Measurements from ENCODE around the gene FXYD3. TPM values are rescaled to one million over a fixed set of nuclear protein-coding genes. Genes with fewer than 3 reads are reported as not detected.

FXYD3 gene
- total RNA-seq, 1 donor from 2014 or later: not detected

DNA sequence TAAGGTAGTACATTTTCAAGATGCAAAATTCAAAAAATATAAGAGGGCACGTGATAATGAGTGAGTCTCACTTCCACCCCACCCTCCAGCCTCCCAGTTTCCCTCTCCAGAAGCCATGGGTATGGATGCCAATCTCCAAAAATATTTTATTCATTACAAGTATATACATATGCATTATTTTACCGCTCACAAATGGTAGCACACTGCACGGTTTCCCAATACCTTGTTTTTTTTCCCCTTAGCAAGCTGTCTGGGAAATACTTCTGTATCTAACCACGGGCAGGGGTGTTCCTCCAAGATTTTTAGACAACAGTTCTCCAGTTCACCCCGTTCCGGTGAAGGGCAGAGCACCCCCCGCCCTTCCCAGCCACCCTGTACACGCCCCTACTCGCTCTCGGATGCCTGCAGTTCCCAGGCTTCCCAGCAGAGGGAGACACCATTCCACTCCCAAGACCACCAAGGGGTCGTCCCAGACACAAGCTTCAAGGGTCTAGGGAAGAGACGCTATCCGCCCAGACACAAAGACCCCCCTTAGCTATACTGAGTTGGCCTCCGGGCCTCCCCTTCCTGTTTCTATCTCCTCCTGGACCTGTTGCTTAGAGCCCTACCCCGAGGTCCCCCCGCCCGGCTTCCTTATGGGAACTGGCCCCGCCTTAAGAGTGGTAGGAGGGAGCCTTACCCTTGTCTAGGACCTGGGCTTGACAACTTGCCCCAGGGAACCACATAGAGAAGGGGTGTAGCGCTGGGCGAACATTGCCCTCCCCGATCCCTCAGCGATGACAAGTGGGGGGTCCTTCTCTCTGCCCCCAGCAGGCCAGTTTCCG is 1.1 kb upstream of the FXYD3 start:
- no peaks in the 10 kb centered on the region for H3K9me3 ChIP-seq (ENCODE audit: control insufficient read depth in 3 of 3, low read length in 3 of 3)
- peak overlapping the region; percentile 47 to 76 (median 55) for H3K4me3 ChIP-seq (ENCODE audit: low read length in 3 of 3)
- H3K27me3 ChIP-seq (ENCODE audit: control insufficient read depth in 3 of 3, insufficient read depth in 3 of 3, low read length in 3 of 3): no peaks in the 10 kb centered on the region
- peaks cover 6 to 25% (median 15%) of the 10 kb centered on the region in 3 donors for H3K4me1 ChIP-seq (ENCODE audit: control insufficient read depth in 3 of 3, insufficient read depth in 3 of 3, low read length in 3 of 3)
- H3K9ac ChIP-seq (ENCODE audit: low read depth in 1 of 3, low read length in 3 of 3): peak overlapping the region; percentile 43 to 76 (median 60)
- peak overlapping the region; percentile 28 for H3K27ac ChIP-seq (ENCODE audit: low read depth, low read length)
- no peaks in the 10 kb centered on the region for H3K36me3 ChIP-seq (ENCODE audit: control insufficient read depth in 3 of 3, insufficient read depth in 3 of 3, low read length in 3 of 3)

DNA sequence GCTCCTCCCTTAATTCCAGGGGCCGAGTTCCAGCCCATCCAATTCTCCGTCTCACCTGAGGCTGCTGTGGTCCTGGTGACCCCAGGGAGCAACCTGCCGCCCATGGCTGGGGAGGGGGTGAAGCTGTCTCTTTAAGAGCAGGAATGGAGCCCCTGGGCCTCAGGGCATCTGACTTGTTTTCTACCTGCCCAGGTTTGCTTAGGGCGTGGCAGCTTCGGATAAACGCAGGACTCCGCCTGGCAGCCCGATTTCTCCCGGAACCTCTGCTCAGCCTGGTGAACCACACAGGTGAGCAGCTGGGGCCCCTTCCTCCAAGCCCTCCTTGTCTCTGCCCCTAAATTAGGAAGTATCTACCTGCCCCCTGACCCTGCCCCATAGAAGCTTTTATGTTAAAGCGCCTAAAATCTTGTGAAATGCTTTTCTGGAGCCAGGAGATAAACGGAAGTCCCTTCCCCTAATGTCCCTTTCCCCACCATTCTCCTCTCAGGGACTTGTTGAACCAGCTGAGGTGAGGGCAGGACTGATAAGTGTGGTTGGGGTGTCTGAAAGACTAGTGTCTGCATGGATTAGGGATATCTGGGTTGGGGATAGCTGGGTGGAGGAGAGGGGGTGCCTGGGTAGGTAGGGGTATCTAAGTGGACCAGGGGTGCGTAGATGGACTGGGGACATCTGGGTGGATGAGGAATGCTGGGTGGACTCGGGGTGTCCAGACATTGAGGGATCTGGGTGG is 614 bp downstream of the FXYD3 start:
- H3K36me3 ChIP-seq (ENCODE audit: control insufficient read depth in 3 of 3, insufficient read depth in 3 of 3, low read length in 3 of 3): no peaks in the 10 kb centered on the region
- no peak overlapping the region for H3K27ac ChIP-seq (ENCODE audit: low read depth, low read length)
- no peaks in the 10 kb centered on the region for H3K27me3 ChIP-seq (ENCODE audit: control insufficient read depth in 3 of 3, insufficient read depth in 3 of 3, low read length in 3 of 3)
- peaks cover 11 to 21% (median 16%) of the 10 kb centered on the region in 3 donors for H3K4me1 ChIP-seq (ENCODE audit: control insufficient read depth in 3 of 3, insufficient read depth in 3 of 3, low read length in 3 of 3)
- no peaks in the 10 kb centered on the region for H3K9me3 ChIP-seq (ENCODE audit: control insufficient read depth in 3 of 3, low read length in 3 of 3)
- H3K9ac ChIP-seq (ENCODE audit: low read depth in 1 of 3, low read length in 3 of 3): no peak overlapping the region
- H3K4me3 ChIP-seq (ENCODE audit: low read length in 3 of 3): no peak overlapping the region

DNA sequence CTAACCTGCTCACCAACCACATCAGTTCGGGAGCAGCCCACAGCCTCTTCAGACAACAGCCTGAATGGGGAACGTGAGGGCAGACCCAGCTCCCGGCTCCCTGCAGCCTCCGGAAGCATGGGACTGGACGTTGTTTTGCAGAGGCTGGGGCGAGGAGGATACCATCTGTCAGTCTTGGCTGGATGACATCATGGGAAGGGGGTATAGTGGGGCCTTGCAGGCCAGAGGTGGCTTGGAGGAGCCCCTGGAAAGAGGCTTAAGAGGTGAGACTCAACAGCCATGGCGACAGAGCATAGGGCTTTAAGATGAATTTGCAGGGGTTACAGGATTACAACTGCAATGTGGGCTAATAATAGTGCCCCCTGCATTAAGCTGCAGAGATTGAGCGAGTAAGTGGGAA is 1.5 kb downstream of the FXYD3 start:
- Histone ChIP-seq H3K9me3 (ENCODE audit: control insufficient read depth in 3 of 3, low read length in 3 of 3) (no peaks in the 10 kb centered on the region), H3K36me3 (ENCODE audit: control insufficient read depth in 3 of 3, insufficient read depth in 3 of 3, low read length in 3 of 3) (no peaks in the 10 kb centered on the region), H3K4me1 (ENCODE audit: control insufficient read depth in 3 of 3, insufficient read depth in 3 of 3, low read length in 3 of 3) (peaks cover 13 to 27% (median 16%) of the 10 kb centered on the region in 3 donors), H3K9ac (ENCODE audit: low read depth in 1 of 3, low read length in 3 of 3) (no peak overlapping the region), H3K27me3 (ENCODE audit: control insufficient read depth in 3 of 3, insufficient read depth in 3 of 3, low read length in 3 of 3) (no peaks in the 10 kb centered on the region), H3K4me3 (ENCODE audit: low read length in 3 of 3) (no peak overlapping the region), H3K27ac (ENCODE audit: low read depth, low read length) (no peak overlapping the region)

DNA sequence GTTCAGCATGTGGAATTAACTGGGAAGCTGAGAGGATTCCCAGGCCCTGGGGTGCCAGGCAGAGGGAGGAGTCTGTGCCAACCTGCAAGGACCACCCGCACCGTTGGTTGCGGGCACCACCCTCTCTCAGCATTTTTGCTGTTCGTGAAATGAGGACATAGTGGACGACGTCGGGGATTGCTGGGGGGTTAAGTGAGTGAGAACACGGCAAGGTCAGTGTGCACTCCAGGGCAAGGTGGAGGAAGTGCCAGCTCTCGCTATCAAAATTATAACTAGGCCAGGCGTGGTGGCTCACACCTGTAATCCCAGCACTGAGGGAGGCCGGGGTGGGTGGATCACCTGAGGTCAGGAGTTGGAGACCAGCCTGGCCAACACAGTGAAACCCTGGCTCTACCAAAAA is 2.2 kb downstream of the FXYD3 start:
- no peak overlapping the region for H3K27ac ChIP-seq (ENCODE audit: low read depth, low read length)
- H3K4me3 ChIP-seq (ENCODE audit: low read length in 3 of 3): no peak overlapping the region
- peaks cover 14 to 31% (median 19%) of the 10 kb centered on the region in 3 donors for H3K4me1 ChIP-seq (ENCODE audit: control insufficient read depth in 3 of 3, insufficient read depth in 3 of 3, low read length in 3 of 3)
- H3K36me3 ChIP-seq (ENCODE audit: control insufficient read depth in 3 of 3, insufficient read depth in 3 of 3, low read length in 3 of 3): no peaks in the 10 kb centered on the region
- H3K9ac ChIP-seq (ENCODE audit: low read depth in 1 of 3, low read length in 3 of 3): no peak overlapping the region
- no peaks in the 10 kb centered on the region for H3K9me3 ChIP-seq (ENCODE audit: control insufficient read depth in 3 of 3, low read length in 3 of 3)
- H3K27me3 ChIP-seq (ENCODE audit: control insufficient read depth in 3 of 3, insufficient read depth in 3 of 3, low read length in 3 of 3): no peaks in the 10 kb centered on the region

DNA sequence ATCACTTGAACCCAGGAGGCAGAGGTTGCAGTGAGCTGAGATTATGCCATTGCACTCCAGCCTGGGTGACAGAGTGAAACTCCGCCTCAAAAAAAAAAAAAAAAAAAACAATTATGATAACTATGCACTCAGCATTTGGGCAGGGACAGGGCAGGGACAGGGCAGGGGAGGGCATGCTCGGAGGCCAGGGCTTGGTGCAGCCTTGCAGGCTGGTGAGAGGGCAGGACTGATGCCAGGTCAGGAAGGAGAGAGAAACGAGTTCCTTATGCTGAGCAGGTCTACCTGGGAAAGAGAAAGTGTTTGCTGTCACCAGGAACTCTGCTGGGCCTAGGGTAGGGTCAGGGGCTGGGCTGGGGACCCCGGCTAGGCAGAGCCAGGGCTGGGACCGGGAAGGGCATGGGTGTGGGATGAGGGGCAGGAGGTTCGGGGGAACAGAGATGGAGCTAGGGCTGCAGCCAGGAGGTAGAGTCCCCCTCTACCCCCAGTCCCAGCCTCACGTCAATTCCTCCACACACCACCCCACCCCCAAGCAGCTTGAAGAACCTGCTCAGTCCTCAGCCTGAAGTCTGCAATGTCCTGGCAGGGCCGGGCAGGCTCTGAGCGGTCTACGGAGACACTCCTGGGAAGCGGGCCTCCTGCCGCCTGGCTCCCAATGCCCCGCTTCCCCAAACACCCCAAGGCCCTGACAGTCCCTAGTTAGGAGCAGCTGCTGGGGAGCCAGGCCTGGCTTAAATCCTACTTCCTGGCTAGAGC is 2.8 kb downstream of the FXYD3 start:
- H3K4me1 ChIP-seq (ENCODE audit: control insufficient read depth in 3 of 3, insufficient read depth in 3 of 3, low read length in 3 of 3): peaks cover 20 to 38% (median 25%) of the 10 kb centered on the region in 3 donors
- H3K9me3 ChIP-seq (ENCODE audit: control insufficient read depth in 3 of 3, low read length in 3 of 3): no peaks in the 10 kb centered on the region
- H3K27ac ChIP-seq (ENCODE audit: low read depth, low read length): no peak overlapping the region
- H3K9ac ChIP-seq (ENCODE audit: low read depth in 1 of 3, low read length in 3 of 3): no peak overlapping the region
- no peaks in the 10 kb centered on the region for H3K36me3 ChIP-seq (ENCODE audit: control insufficient read depth in 3 of 3, insufficient read depth in 3 of 3, low read length in 3 of 3)
- no peaks in the 10 kb centered on the region for H3K27me3 ChIP-seq (ENCODE audit: control insufficient read depth in 3 of 3, insufficient read depth in 3 of 3, low read length in 3 of 3)
- H3K4me3 ChIP-seq (ENCODE audit: low read length in 3 of 3): no peak overlapping the region

DNA sequence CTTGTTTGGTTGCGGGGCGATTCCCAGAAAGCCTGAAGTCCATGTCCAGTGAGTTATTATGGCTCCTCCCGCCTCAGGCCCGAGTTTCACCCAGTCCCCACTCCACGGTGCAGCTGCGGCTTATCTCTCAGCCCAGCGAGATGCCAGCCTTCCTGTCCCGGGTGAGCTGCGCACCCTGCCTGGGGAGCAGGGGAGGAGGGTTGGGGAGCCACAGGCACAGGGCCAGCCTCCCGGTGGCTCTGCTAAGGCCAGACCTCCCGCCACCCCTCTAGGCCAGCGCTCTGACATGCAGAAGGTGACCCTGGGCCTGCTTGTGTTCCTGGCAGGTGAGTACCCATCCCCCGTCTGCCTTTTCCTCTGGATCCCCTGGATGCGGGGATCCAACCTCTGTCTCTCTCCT is 3.5 kb downstream of the FXYD3 start:
- Histone ChIP-seq H3K36me3 (ENCODE audit: control insufficient read depth in 3 of 3, insufficient read depth in 3 of 3, low read length in 3 of 3) (no peaks in the 10 kb centered on the region), H3K9me3 (ENCODE audit: control insufficient read depth in 3 of 3, low read length in 3 of 3) (no peaks in the 10 kb centered on the region), H3K4me3 (ENCODE audit: low read length in 3 of 3) (no peak overlapping the region), H3K4me1 (ENCODE audit: control insufficient read depth in 3 of 3, insufficient read depth in 3 of 3, low read length in 3 of 3) (peaks cover 25 to 44% (median 32%) of the 10 kb centered on the region in 3 donors), H3K27me3 (ENCODE audit: control insufficient read depth in 3 of 3, insufficient read depth in 3 of 3, low read length in 3 of 3) (no peaks in the 10 kb centered on the region), H3K9ac (ENCODE audit: low read depth in 1 of 3, low read length in 3 of 3) (no peak overlapping the region), H3K27ac (ENCODE audit: low read depth, low read length) (no peak overlapping the region)

DNA sequence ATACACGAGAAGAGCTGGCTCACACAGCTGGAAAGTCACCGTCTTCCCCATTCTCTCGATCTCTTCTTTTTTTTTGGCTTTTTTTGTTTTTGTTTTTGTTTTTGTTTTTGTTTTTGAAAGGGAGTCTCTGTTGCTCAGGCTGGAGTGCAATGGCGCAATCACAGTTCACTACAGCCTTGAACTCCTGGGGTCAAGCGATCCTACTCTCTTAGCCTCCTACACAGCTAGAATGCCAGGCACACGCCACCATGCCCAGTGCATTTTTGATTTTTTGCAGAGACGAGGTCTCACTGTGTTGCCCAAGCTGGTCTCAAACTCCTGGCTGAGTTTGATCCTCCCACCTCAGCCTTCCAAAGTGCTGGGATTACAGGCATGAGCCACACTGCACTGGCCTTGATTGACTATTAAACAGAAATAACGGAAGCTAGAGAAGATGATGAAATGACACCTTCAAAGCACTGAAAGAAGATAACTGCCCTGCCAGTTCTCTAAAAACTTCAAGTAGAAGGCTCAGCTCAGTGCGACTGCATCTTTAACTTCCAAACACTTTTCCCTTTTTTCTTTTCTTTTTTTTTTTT is 4.0 kb downstream of the FXYD3 start:
- Histone ChIP-seq H3K4me3 (ENCODE audit: low read length in 3 of 3) (no peak overlapping the region), H3K9ac (ENCODE audit: low read depth in 1 of 3, low read length in 3 of 3) (no peak overlapping the region), H3K27ac (ENCODE audit: low read depth, low read length) (peak overlapping the region; percentile 78), H3K27me3 (ENCODE audit: control insufficient read depth in 3 of 3, insufficient read depth in 3 of 3, low read length in 3 of 3) (no peaks in the 10 kb centered on the region), H3K9me3 (ENCODE audit: control insufficient read depth in 3 of 3, low read length in 3 of 3) (no peaks in the 10 kb centered on the region), H3K4me1 (ENCODE audit: control insufficient read depth in 3 of 3, insufficient read depth in 3 of 3, low read length in 3 of 3) (peaks cover 29 to 45% (median 34%) of the 10 kb centered on the region in 3 donors), H3K36me3 (ENCODE audit: control insufficient read depth in 3 of 3, insufficient read depth in 3 of 3, low read length in 3 of 3) (no peaks in the 10 kb centered on the region)

DNA sequence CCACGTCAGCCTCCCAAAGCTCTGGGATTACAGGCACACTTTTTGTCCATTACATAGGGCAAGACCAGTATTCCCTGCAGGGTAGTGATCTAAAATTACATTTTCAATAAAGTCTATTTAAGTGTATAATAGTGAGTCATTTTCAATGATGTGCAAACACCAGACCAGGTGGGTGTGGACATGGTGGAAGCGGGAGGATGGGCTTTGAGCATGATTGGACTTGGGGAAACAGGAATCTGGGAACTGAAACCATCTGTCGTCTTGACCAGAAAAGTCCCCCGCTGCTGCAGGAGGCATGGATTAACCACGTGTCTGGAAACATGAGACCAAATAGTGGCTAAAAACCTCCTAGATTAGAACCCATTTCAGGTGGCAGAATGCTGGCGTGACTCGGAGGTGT is 4.9 kb downstream of the FXYD3 start:
- Histone ChIP-seq H3K4me1 (ENCODE audit: control insufficient read depth in 3 of 3, insufficient read depth in 3 of 3, low read length in 3 of 3) (peaks cover 30 to 44% (median 35%) of the 10 kb centered on the region in 3 donors), H3K4me3 (ENCODE audit: low read length in 3 of 3) (no peak overlapping the region), H3K9me3 (ENCODE audit: control insufficient read depth in 3 of 3, low read length in 3 of 3) (no peaks in the 10 kb centered on the region), H3K9ac (ENCODE audit: low read depth in 1 of 3, low read length in 3 of 3) (peak overlapping the region in 1 of 3 donors; percentile 57), H3K27ac (ENCODE audit: low read depth, low read length) (peak overlapping the region; percentile 78), H3K27me3 (ENCODE audit: control insufficient read depth in 3 of 3, insufficient read depth in 3 of 3, low read length in 3 of 3) (no peaks in the 10 kb centered on the region), H3K36me3 (ENCODE audit: control insufficient read depth in 3 of 3, insufficient read depth in 3 of 3, low read length in 3 of 3) (no peaks in the 10 kb centered on the region)

DNA sequence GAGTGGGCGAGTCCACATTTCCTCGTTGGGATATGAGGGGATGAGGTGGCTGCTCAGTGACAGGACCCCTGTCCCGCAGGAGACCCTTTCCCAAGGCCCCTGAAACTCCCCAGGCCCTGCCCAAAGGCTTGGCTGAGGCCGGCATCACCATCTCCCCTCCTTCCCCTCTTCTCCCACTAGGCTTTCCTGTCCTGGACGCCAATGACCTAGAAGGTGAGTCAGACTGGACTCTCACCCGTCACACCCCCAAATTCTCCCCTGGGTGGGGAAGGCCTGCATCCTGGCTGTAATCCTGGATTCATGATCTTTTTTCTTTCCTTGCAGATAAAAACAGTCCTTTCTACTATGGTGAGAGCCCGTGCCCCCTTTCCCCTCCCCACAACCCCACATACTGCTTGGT is 5.3 kb downstream of the FXYD3 start:
- Histone ChIP-seq H3K9me3 (ENCODE audit: control insufficient read depth in 3 of 3, low read length in 3 of 3) (no peaks in the 10 kb centered on the region), H3K4me3 (ENCODE audit: low read length in 3 of 3) (no peak overlapping the region), H3K4me1 (ENCODE audit: control insufficient read depth in 3 of 3, insufficient read depth in 3 of 3, low read length in 3 of 3) (peaks cover 34 to 48% (median 39%) of the 10 kb centered on the region in 3 donors), H3K36me3 (ENCODE audit: control insufficient read depth in 3 of 3, insufficient read depth in 3 of 3, low read length in 3 of 3) (no peaks in the 10 kb centered on the region), H3K9ac (ENCODE audit: low read depth in 1 of 3, low read length in 3 of 3) (peak overlapping the region in 1 of 3 donors; percentile 57), H3K27me3 (ENCODE audit: control insufficient read depth in 3 of 3, insufficient read depth in 3 of 3, low read length in 3 of 3) (no peaks in the 10 kb centered on the region), H3K27ac (ENCODE audit: low read depth, low read length) (peak overlapping the region; percentile 78)
